Pancreas (tissue), 10 donors: ENCODE measurements around the gene BCAN. TPM values are rescaled to one million over a fixed set of nuclear protein-coding genes. Genes with fewer than 3 reads are reported as not detected.

Source experiments
- ATAC-seq, 4 donors: fragments of 200-7000 bp; cut with Tn5 transposase; one replicate each; pipeline versions ENCODE4 v1.8.0 to v1.9.1; 2020; ENCODE audit warnings: mild to moderate bottlenecking in 4 of 4, moderate library complexity in 4 of 4
- DNase-seq, 6 donors: peaks; one replicate each; pipeline ENCODE4 v3.0.0-alpha.2; 2020
- FAIRE-seq: peaks from 2 replicates; lab custom pipeline; 2012; peaks lifted over from hg19 to GRCh38; lab: Jason Lieb, UNC
- H3K27ac ChIP-seq, 4 donors: fragments of 200-600 bp; sonication (generic); 1 replicate in 3 of 4; 2 replicates in 1 of 4; pipeline versions ENCODE4 v1.5.0 to v1.8.0; 2020
- H3K27me3 ChIP-seq, 4 donors: fragments of 200-600 bp; one replicate each; pipeline ENCODE4 v1.8.0; 2021
- H3K36me3 ChIP-seq, 3 donors: fragments of 200-600 bp; sonication (generic) in 1 of 3; one replicate each; pipeline versions ENCODE4 v1.5.0 to v1.8.0; 2020 to 2021
- H3K4me1 ChIP-seq, 3 donors: fragments of 200-600 bp; one replicate each; pipeline ENCODE4 v1.8.0; 2021
- H3K4me3 ChIP-seq, 4 donors: fragments of 200-600 bp; sonication (generic) in 2 of 4; one replicate each; pipeline versions ENCODE4 v1.5.0 to v1.8.0; 2020 to 2021
- H3K9me3 ChIP-seq, 4 donors: fragments of 200-600 bp; one replicate each; pipeline ENCODE4 v1.8.0; 2021
- WGBS, 2 donors: extraction: QIAGEN DNeasy Blood & Tissue Kit; methylation state at CpG; one replicate each; pipeline ENCODE4 v1.1.7; 2013; 5-methylcytosine and 5-hydroxymethylcytosine counted together
- intact Hi-C, 3 donors: fragments of 100-400 bp; cut with DNase I; formaldehyde crosslinking; loops; one replicate each; pipeline versions ENCODE4 v1.11.1 to v1.14.2; 2022
- polyA plus RNA-seq, 2 donors: library from polyadenylated mRNA; stranded (reverse); fragments of 200-250 nt; gene quantifications; one replicate each; pipeline ENCODE4 v1.2.3, GENCODE V29; 2013
- total RNA-seq, 6 donors: library from RNA; stranded (reverse); fragmentation: NEBNext Ultra II Directional in 4 of 6; extraction: Animal tissue kit (Norgen Biotek cat#: 25700) in 4 of 6; gene quantifications; one replicate each; pipeline versions ENCODE4 v1.2.1 to v1.2.4, GENCODE V29; 2021 to 2023
- TF ChIP-seq, protein P1 (sequence below), 4 donors: fragments of 200-600 bp; sonication (generic) in 3 of 4; IDR thresholded peaks; one replicate each; pipeline versions ENCODE4 v1.5.0 to v1.8.0; 2021; ENCODE audit warnings: antibody characterized with exemption in 4 of 4
- donor health status: healthy with polysubstance abuse.
- donor health status: DM: no; HTN: no; CAD: no; lungs with moderate emphysema.
- donor health status: DM: no; HTN: no; CAD: no.
- donor health status: control.
- donor health status: control.
- donor health status: Bipolar disorder and iron deficiency.
- donor health status: DM: yes; HTN: yes; CAD: no.
- donor health status: DM: no; HTN: no; CAD: no.
- donor health status: DM: no; HTN: no; CAD: no.
- donor health status: DM: yes; HTN: yes; CAD: no.

Gene BCAN
- total and polyA plus RNA-seq, 8 donors: 0.12 TPM; not detected in 7

DNA sequence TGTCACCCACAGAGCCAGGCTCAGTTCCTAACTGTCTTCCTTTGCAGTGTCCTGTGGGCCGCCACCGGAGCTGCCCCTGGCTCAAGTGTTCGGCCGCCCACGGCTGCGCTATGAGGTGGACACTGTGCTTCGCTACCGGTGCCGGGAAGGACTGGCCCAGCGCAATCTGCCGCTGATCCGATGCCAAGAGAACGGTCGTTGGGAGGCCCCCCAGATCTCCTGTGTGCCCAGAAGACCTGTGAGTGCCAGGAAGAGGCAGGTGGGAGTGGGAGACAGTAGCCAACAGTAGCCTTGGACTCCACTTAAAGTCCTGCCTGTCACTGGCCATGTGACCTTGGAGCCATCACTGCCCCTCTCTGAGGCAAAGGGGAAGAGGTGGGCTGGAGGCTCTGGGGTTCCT lies 16.6 kb downstream of the BCAN start:
- intact Hi-C loops: loop anchor here in 2 of 3 donors (2.0 to 5.0 kb wide), 2 partner anchors 34 to 36 kb away; no protein-coding TSS in a partner anchor
- no peak overlapping the region for H3K4me3 ChIP-seq

DNA sequence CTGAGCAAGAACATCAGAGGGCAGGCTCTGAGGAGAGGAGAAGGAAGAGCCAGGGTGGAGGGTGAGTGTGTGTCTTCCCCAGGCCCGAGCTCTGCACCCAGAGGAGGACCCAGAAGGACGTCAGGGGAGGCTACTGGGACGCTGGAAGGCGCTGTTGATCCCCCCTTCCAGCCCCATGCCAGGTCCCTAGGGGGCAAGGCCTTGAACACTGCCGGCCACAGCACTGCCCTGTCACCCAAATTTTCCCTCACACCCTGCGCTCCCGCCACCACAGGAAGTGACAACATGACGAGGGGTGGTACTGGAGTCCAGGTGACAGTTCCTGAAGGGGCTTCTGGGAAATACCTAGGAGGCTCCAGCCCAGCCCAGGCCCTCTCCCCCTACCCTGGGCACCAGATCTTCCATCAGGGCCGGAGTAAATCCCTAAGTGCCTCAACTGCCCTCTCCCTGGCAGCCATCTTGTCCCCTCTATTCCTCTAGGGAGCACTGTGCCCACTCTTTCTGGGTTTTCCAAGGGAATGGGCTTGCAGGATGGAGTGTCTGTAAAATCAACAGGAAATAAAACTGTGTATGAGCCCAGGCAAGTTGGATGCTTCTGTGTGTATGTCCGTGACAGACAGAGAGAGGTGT lies 17.1 kb downstream of the BCAN start:
- Histone ChIP-seq H3K4me3 (no peak overlapping the region), H3K4me1 (peaks cover 5 to 24% (median 10%) of the 10 kb centered on the region in 3 donors), H3K27ac (no peak overlapping the region), H3K9me3 (no peaks in the 10 kb centered on the region), H3K36me3 (no peaks in the 10 kb centered on the region), H3K27me3 (peaks cover 0 to 6% (median 0%) of the 10 kb centered on the region in 4 donors)
- no peak for ATAC-seq
- no peak for FAIRE-seq
- WGBS, 2 donors: 57 to 61% methylated on average over 10 of the region's 10 CpGs
- intact Hi-C loops: loop anchor here in 2 of 3 donors (2.0 to 5.0 kb wide), 2 partner anchors 34 to 37 kb away; no protein-coding TSS in a partner anchor
- no peak for DNase-seq
- TF ChIP-seq, protein P1, sequence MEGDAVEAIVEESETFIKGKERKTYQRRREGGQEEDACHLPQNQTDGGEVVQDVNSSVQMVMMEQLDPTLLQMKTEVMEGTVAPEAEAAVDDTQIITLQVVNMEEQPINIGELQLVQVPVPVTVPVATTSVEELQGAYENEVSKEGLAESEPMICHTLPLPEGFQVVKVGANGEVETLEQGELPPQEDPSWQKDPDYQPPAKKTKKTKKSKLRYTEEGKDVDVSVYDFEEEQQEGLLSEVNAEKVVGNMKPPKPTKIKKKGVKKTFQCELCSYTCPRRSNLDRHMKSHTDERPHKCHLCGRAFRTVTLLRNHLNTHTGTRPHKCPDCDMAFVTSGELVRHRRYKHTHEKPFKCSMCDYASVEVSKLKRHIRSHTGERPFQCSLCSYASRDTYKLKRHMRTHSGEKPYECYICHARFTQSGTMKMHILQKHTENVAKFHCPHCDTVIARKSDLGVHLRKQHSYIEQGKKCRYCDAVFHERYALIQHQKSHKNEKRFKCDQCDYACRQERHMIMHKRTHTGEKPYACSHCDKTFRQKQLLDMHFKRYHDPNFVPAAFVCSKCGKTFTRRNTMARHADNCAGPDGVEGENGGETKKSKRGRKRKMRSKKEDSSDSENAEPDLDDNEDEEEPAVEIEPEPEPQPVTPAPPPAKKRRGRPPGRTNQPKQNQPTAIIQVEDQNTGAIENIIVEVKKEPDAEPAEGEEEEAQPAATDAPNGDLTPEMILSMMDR (IDR thresholded peaks at IDR 0.05): no peak

More for the DNA sequence above, 16.6 kb downstream of the BCAN start:
- Histone ChIP-seq H3K27ac (no peak overlapping the region), H3K4me1 (peaks cover 5 to 24% (median 10%) of the 10 kb centered on the region in 3 donors), H3K27me3 (peaks cover 0 to 6% (median 0%) of the 10 kb centered on the region in 4 donors), H3K36me3 (no peaks in the 10 kb centered on the region), H3K9me3 (no peaks in the 10 kb centered on the region)
- 62 to 76% methylated on average over 14 of the region's 14 CpGs for WGBS, 2 donors
- ATAC-seq: no peak
- peak in 1 of 6 donors; percentile 48 for DNase-seq
- no peak for FAIRE-seq
- TF ChIP-seq, protein P1 (IDR thresholded peaks at IDR 0.05): no peak

DNA sequence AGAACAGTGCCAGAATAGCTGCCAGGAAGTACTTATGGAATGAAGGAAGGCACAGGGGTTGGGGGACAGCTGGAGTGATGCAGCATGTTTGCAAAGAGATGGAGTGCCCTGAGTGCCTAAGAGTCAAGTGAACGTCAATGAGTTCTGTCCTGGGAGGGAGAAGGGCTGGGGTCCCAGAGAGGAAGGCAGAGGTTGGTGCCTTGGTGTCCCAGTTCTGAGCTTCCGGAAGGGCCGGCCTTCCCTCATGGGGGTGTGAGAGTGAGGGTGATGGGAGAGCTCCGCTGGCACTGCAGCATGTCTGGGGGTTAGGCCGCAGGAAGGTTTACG lies 17.7 kb downstream of the BCAN start:
- 24 to 29% methylated on average over 6 of the region's 6 CpGs for WGBS, 2 donors
- DNase-seq (no peak), FAIRE-seq (no peak), ATAC-seq (no peak)
- H3K4me1 ChIP-seq: peaks cover 5 to 24% (median 10%) of the 10 kb centered on the region in 3 donors
- no peaks in the 10 kb centered on the region for H3K9me3 ChIP-seq
- intact Hi-C loops: loop anchor here in 2 of 3 donors (2.0 to 5.0 kb wide), 2 partner anchors 35 to 37 kb away; no protein-coding TSS in a partner anchor
- H3K27me3 ChIP-seq: peaks cover 0 to 6% (median 0%) of the 10 kb centered on the region in 4 donors
- TF ChIP-seq, protein P1 (IDR thresholded peaks at IDR 0.05): no peak
- H3K27ac ChIP-seq: no peak overlapping the region
- H3K4me3 ChIP-seq: peak overlapping the region in 1 of 4 donors; percentile 17
- H3K36me3 ChIP-seq: no peaks in the 10 kb centered on the region

DNA sequence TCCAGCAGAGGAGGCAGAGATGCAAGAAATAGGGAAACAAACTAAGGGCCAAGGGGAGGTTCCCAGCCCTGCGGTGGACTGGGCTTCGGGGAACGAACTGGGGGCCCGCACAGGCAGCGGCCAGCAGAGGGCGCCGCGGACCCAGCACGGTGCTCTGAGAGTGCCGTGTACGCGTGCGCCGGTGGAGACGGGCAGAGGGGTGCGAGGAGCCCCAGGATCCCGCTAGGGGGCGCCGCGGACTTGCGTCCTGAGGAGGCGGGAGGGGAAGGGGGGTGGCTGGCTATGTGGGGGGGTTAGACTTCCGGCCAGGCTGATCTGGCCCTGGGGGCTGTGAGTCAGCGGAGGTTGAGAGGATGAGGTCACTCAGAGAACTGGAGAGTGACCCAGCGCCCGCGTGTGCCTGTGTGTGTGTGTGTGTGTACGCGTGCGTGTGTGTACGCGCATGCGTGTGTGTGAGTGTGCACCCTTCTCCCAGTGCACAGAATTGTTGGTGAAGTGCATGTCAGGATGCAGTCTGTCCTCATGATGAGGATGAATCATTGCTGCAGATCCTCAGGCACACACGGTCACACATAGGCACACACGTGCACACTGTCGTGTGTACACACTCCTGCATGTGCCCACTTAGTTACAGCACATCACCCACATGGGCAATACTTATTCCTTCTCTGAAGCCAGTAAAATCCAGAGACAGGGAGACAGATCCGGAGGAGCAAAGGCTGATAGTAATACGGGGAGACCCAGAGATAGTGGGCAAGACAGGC lies 18.3 kb downstream of the BCAN start:
- TF ChIP-seq, protein P1 (IDR thresholded peaks at IDR 0.05): peak; percentile 95 to 97 (median 96)
- no peaks in the 10 kb centered on the region for H3K9me3 ChIP-seq
- DNase-seq (peak; percentile 87 to 98 (median 94)), FAIRE-seq (no peak), ATAC-seq (peak; percentile 85 to 90 (median 89))
- peaks cover 5 to 24% (median 10%) of the 10 kb centered on the region in 3 donors for H3K4me1 ChIP-seq
- 16% methylated on average over 33 to 38 of the region's 38 CpGs for WGBS, 2 donors
- intact Hi-C loops: loop anchor here in 2 of 3 donors (2.0 to 5.0 kb wide), 2 partner anchors 35 to 38 kb away; no protein-coding TSS in a partner anchor
- peak overlapping the region in 1 of 4 donors; percentile 17 for H3K4me3 ChIP-seq
- H3K27me3 ChIP-seq: peaks cover 0 to 6% (median 0%) of the 10 kb centered on the region in 4 donors
- H3K27ac ChIP-seq: peak overlapping the region in 2 of 4 donors; percentile 39 to 62
- no peaks in the 10 kb centered on the region for H3K36me3 ChIP-seq
